Sigmoid colon (tissue), 7 donors: ENCODE measurements around the gene LEMD2. TPM values are rescaled to one million over a fixed set of nuclear protein-coding genes. Genes with fewer than 3 reads are reported as not detected.

Experiments
- DNase-seq: peaks from one replicate; pipeline ENCODE4 v3.0.0-alpha.2; 2019
- H3K27ac ChIP-seq, 4 donors: fragments of 200-600 bp; sonication (generic); one replicate each; pipeline ENCODE4 v1.5.1; 2016 to 2019; ENCODE audit warnings: mild to moderate bottlenecking in 1 of 4
- H3K27me3 ChIP-seq, 3 donors: fragments of 200-600 bp; sonication (generic); one replicate each; pipeline ENCODE4 v1.5.1; 2019; ENCODE audit warnings: mild to moderate bottlenecking in 1 of 3
- H3K36me3 ChIP-seq, 4 donors: fragments of 200-600 bp; sonication (generic); one replicate each; pipeline ENCODE4 v1.5.1; 2016 to 2019
- H3K4me1 ChIP-seq, 4 donors: fragments of 200-600 bp; sonication (generic); one replicate each; pipeline ENCODE4 v1.5.1; 2017 to 2019
- H3K4me3 ChIP-seq, 4 donors: fragments of 200-600 bp; sonication (generic); one replicate each; pipeline ENCODE4 v1.5.1; 2017 to 2019; ENCODE audit warnings: mild to moderate bottlenecking in 2 of 4, moderate library complexity in 1 of 4
- H3K9me3 ChIP-seq, 4 donors: fragments of 200-600 bp in 3 of 4; sonication (generic) in 3 of 4; one replicate each; pipeline versions ENCODE4 v1.5.1 to v1.6.1; 2013 to 2019
- EP300 ChIP-seq, 4 donors: sonication (generic); formaldehyde crosslinking; IDR thresholded peaks; one replicate each; pipeline ENCODE4 v1.6.1; 2017; ENCODE audit warnings: antibody characterized with exemption in 4 of 4
- POLR2A ChIP-seq, 2 donors: fragments of 450-650 bp; IDR thresholded peaks; one replicate each; pipeline ENCODE4 v1.6.1; 2016; ENCODE audit warnings: antibody characterized with exemption in 2 of 2, mild to moderate bottlenecking in 2 of 2, moderate library complexity in 2 of 2
- POLR2AphosphoS5 ChIP-seq, 4 donors: sonication (generic); formaldehyde crosslinking; IDR thresholded peaks; one replicate each; pipeline ENCODE4 v1.6.1; 2017; ENCODE audit warnings: antibody characterized with exemption in 4 of 4
- WGBS, 2 donors: extraction: QIAGEN DNeasy Blood & Tissue Kit; methylation state at CpG; one replicate each; pipeline ENCODE4 v1.1.7; 2013; 5-methylcytosine and 5-hydroxymethylcytosine counted together
- intact Hi-C: fragments of 100-400 bp; cut with DNase I; formaldehyde crosslinking; loops from one replicate; pipeline ENCODE4 v1.15.1; 2023
- polyA plus RNA-seq, 3 donors: library from polyadenylated mRNA; stranded (reverse); fragments of 200-250 nt; gene quantifications; one replicate each; pipeline ENCODE4 v1.2.3, GENCODE V29; 2013
- total RNA-seq, 4 donors: library from RNA; depleted of rRNA; stranded (reverse); fragments of >200 nt; gene quantifications; one replicate each; pipeline ENCODE4 v1.1.0, GENCODE V29; 2016
- TF ChIP-seq, protein P1 (sequence below), 4 experiments: fragments of 450-650 bp in 3 of 4; fragments of 200-600 bp in 1 of 4; IDR thresholded peaks; one replicate each; pipeline ENCODE4 v1.5.1; 2016 to 2019; ENCODE audit warnings: antibody characterized with exemption in 4 of 4, mild to moderate bottlenecking in 3 of 4, moderate library complexity in 2 of 4
- donor health status: healthy with polysubstance abuse.
- donor health status: Bipolar disorder and iron deficiency.
- donor health status: healthy.

Gene LEMD2
- total and polyA plus RNA-seq, 7 donors: 17.6 to 71.6 (median 38.3) TPM

DNA sequence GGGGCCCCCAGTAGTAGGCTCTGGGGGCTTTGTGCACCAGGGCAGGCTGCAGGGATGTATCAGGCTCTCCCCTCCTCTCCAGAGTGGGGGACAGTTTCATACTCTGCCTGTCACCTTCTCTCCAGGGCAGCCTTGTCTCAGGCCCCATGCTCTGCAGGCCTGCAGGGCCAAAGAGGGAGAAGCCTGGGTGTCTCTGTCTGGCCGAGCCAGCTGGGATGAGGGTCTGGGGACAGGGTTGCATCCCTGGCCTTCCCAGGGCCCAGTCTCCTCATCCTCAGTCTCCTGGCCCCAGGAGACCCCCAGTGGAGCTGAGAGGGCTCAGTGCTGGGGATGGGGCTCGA lies 27.4 kb downstream of the LEMD2 start:
- intact Hi-C loops: loop anchor here (5.0 kb wide), 1 partner anchor 174 kb away; no protein-coding TSS in a partner anchor
- no peaks in the 10 kb centered on the region for H3K9me3 ChIP-seq
- 82 to 84% methylated on average over 2 of the region's 2 CpGs for WGBS, 2 donors
- no peak for DNase-seq
- H3K36me3 ChIP-seq: no peaks in the 10 kb centered on the region
- H3K27me3 ChIP-seq: no peaks in the 10 kb centered on the region
- no peak overlapping the region for H3K4me3 ChIP-seq
- H3K4me1 ChIP-seq: peaks cover 0 to 22% (median 13%) of the 10 kb centered on the region in 4 donors
- H3K27ac ChIP-seq: peak overlapping the region in 3 of 4 donors; percentile 54 to 57 (median 54)
- TF ChIP-seq, protein P1, sequence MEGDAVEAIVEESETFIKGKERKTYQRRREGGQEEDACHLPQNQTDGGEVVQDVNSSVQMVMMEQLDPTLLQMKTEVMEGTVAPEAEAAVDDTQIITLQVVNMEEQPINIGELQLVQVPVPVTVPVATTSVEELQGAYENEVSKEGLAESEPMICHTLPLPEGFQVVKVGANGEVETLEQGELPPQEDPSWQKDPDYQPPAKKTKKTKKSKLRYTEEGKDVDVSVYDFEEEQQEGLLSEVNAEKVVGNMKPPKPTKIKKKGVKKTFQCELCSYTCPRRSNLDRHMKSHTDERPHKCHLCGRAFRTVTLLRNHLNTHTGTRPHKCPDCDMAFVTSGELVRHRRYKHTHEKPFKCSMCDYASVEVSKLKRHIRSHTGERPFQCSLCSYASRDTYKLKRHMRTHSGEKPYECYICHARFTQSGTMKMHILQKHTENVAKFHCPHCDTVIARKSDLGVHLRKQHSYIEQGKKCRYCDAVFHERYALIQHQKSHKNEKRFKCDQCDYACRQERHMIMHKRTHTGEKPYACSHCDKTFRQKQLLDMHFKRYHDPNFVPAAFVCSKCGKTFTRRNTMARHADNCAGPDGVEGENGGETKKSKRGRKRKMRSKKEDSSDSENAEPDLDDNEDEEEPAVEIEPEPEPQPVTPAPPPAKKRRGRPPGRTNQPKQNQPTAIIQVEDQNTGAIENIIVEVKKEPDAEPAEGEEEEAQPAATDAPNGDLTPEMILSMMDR (IDR thresholded peaks at IDR 0.05): no peak
- TF ChIP-seq EP300 (IDR thresholded peaks at IDR 0.05) (no peak), POLR2AphosphoS5 (IDR thresholded peaks at IDR 0.05) (no peak), POLR2A (IDR thresholded peaks at IDR 0.05) (no peak)

DNA sequence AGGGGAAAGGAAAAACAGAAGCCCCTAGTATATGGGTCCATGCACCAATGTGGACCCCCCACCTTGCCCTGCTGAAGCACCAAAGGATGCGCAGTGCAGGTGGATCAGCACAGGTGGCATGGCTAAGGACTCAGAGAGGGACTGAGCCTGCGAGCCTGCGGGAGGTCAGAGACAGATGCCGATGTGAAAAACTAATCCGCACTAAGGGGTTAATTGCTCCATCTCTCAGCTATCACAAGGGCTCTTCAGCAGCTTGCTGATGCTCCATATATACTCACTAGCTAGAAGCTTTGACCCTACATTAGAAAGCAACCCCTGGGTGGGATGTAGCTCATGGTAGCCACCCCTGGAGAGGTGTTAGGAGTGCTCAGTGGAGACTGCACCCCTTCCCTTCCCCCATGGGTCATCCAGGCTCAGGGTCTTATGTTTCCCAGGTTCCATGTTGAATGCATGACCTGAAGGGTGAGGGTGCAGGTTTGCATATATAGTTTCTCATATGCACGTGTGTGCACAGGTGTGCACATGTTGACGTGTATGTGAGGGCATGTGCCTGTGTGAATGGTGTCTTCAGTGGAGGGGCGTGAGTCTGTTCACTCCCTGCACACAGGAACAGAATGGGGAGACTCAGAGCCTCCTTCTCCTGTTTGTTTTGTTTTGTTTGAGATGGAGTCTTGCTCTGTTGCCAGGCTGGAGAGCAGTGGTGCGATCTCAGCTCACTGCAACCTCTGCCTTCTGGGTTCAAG lies 28.9 kb downstream of the LEMD2 start:
- intact Hi-C loops: loop anchor here (5.0 kb wide), 1 partner anchor 173 kb away; no protein-coding TSS in a partner anchor
- Histone ChIP-seq H3K27ac (no peak overlapping the region), H3K9me3 (no peaks in the 10 kb centered on the region), H3K36me3 (no peaks in the 10 kb centered on the region), H3K4me1 (peaks cover 0 to 22% (median 13%) of the 10 kb centered on the region in 4 donors), H3K4me3 (no peak overlapping the region), H3K27me3 (no peaks in the 10 kb centered on the region)
- TF ChIP-seq POLR2AphosphoS5 (IDR thresholded peaks at IDR 0.05) (no peak), EP300 (IDR thresholded peaks at IDR 0.05) (no peak)
- TF ChIP-seq, protein P1 (IDR thresholded peaks at IDR 0.05): no peak
- DNase-seq: no peak
- 88 to 92% methylated on average over 9 of the region's 9 CpGs for WGBS, 2 donors

DNA sequence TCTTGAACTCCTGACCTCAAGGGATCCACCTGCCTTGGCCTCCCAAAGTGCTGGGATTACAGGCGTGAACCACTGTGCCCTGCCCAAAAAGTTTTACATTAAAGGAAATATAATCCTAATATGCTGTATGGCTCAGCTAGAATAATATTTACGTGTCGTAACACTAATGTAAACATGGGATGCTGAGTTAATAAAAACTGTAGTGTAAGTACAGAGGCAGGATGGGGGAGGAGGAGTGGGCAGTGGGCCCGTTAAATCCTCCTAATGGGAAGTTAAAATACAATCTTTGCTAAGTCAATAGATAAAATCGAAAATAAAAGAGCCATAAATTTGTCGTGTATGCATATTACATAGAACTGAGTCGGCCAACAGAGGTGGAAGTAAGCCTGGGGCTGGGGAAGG lies 30.1 kb downstream of the LEMD2 start:
- no peak for DNase-seq
- 9 to 60% methylated on average over 7 of the region's 7 CpGs for WGBS, 2 donors
- no peaks in the 10 kb centered on the region for H3K36me3 ChIP-seq

DNA sequence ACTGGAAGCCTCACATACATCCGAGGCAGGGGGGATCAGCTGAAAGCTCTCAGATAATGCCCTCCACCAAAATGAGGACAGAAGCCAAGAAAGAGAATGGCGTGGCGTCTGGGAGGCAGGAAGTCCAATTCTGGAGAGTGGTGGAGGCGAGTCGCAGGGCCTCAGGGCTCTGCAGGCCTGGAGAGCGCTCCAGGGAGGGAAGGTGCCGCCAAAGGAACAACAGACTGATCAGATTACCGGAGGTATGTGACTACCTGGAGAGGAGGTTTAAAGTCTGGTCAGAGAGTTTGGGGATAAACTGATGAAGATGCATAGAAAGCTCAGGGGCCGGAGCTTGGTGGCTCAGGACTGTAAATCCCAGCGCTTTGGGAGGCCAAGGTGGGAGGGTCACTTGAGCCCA lies 31.0 kb downstream of the LEMD2 start:
- DNase-seq: no peak
- Histone ChIP-seq H3K27ac (no peak overlapping the region), H3K4me3 (no peak overlapping the region), H3K4me1 (peaks cover 0 to 22% (median 13%) of the 10 kb centered on the region in 4 donors), H3K36me3 (no peaks in the 10 kb centered on the region), H3K9me3 (no peaks in the 10 kb centered on the region), H3K27me3 (no peaks in the 10 kb centered on the region)
- TF ChIP-seq EP300 (IDR thresholded peaks at IDR 0.05) (no peak), POLR2A (IDR thresholded peaks at IDR 0.05) (no peak), POLR2AphosphoS5 (IDR thresholded peaks at IDR 0.05) (no peak)
- TF ChIP-seq, protein P1 (IDR thresholded peaks at IDR 0.05): no peak
- 88 to 93% methylated on average over 10 of the region's 10 CpGs for WGBS, 2 donors
- intact Hi-C loops: no loop called here

More for the DNA sequence above, 30.1 kb downstream of the LEMD2 start:
- Histone ChIP-seq H3K27me3 (no peaks in the 10 kb centered on the region), H3K9me3 (no peaks in the 10 kb centered on the region), H3K27ac (no peak overlapping the region), H3K4me3 (no peak overlapping the region), H3K4me1 (peaks cover 0 to 22% (median 13%) of the 10 kb centered on the region in 4 donors)
- intact Hi-C loops: no loop called here
- TF ChIP-seq, protein P1 (IDR thresholded peaks at IDR 0.05): no peak

DNA sequence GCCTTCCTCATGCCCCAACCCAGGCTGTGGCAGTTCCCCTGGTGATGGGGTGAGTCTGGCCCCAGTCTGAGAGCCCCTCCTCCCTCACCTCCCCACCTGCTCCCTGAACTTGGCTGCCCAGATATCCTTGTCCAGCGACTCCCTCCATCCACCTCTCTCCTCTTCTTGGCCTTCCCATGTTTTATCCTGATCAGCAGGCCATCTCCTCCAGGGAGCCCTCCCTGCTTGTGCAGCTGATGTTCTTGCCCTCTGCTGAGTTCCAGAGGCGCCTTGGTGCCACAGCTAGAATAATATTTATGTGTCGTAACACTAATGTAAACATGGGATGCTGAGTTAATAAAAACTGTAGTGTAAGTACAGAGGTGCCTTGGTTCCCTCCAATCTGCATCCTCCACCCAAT lies 31.8 kb downstream of the LEMD2 start:
- Histone ChIP-seq H3K27ac (no peak overlapping the region), H3K27me3 (no peaks in the 10 kb centered on the region), H3K4me1 (peaks cover 0 to 19% (median 12%) of the 10 kb centered on the region in 4 donors), H3K36me3 (no peaks in the 10 kb centered on the region), H3K9me3 (no peaks in the 10 kb centered on the region), H3K4me3 (no peak overlapping the region)
- WGBS, 2 donors: 58 to 82% methylated on average over 3 of the region's 3 CpGs
- intact Hi-C loops: no loop called here
- TF ChIP-seq POLR2A (IDR thresholded peaks at IDR 0.05): no peak
- no peak for TF ChIP-seq EP300 (IDR thresholded peaks at IDR 0.05)
- no peak for TF ChIP-seq POLR2AphosphoS5 (IDR thresholded peaks at IDR 0.05)
- TF ChIP-seq, protein P1 (IDR thresholded peaks at IDR 0.05): no peak
- DNase-seq: no peak
